ENCODE results near the gene ECT2L. TPM values are rescaled to one million over a fixed set of nuclear protein-coding genes. Genes with fewer than 3 reads are reported as not detected.

Gene ECT2L
- polyA plus RNA-seq, 3 donors: 0.01 TPM; not detected in 2

Other genes starting within 250 kb of the ECT2L start
- gene CCDC28A, start 22.3 kb upstream of the ECT2L start, polyA plus RNA-seq: 10 to 100 TPM; 10.5 to 29.2 (median 25.2) TPM
- 10 to 100 TPM; 12.5 to 19.9 (median 13.2) TPM for gene REPS1, start 192.2 kb downstream of the ECT2L start, polyA plus RNA-seq
- 10 to 100 TPM; 12.4 to 32.7 (median 22.9) TPM for gene ABRACL, start 232.7 kb downstream of the ECT2L start, polyA plus RNA-seq